CD14-positive monocyte (primary cell): ENCODE measurements around the gene ANKIB1. TPM values are rescaled to one million over a fixed set of nuclear protein-coding genes. Genes with fewer than 3 reads are reported as not detected.
A peak's percentile ranks its signal among the peaks of the same experiment; 100 is the strongest.

Experiments
- DNase-seq, 3 donors: peaks; one replicate each; pipeline ENCODE4 v3.0.0-alpha.2; 2011 to 2022
- H2AFZ ChIP-seq: 2 replicates; pipeline ENCODE4 v1.6.0; 2012; ENCODE audit warnings: mild to moderate bottlenecking, low read depth, low read length, inconsistent platforms; ENCODE audit not compliant: insufficient read depth, poor library complexity, severe bottlenecking
- H3K27ac ChIP-seq, 2 donors: 1 replicate in 1 of 2; 2 replicates in 1 of 2; pipeline ENCODE4 v1.5.1; 2012 to 2013; ENCODE audit warnings: low read length in 2 of 2, control low read depth in 1 of 2, inconsistent platforms in 1 of 2, low read depth in 1 of 2, mild to moderate bottlenecking in 1 of 2
- H3K27me3 ChIP-seq, 2 donors: one replicate each; pipeline versions ENCODE4 v1.6.0 to v1.6.1; 2011 to 2013; ENCODE audit warnings: low read length in 2 of 2; ENCODE audit not compliant: control insufficient read depth in 2 of 2, insufficient read depth in 2 of 2
- H3K36me3 ChIP-seq, 2 donors: replicated peaks in 1 of 2; 1 replicate in 1 of 2; 2 replicates in 1 of 2; pipeline versions ENCODE4 v1.5.1 to v1.6.1; 2012 to 2013; ENCODE audit warnings: low read length in 2 of 2, control low read depth in 1 of 2, inconsistent platforms in 1 of 2, mild to moderate bottlenecking in 1 of 2; ENCODE audit not compliant: insufficient read depth in 2 of 2, control insufficient read depth in 1 of 2
- H3K4me1 ChIP-seq, 2 donors: 1 replicate in 1 of 2; 2 replicates in 1 of 2; pipeline versions ENCODE4 v1.5.1 to v1.6.1; 2012 to 2013; ENCODE audit warnings: low read length in 2 of 2, control low read depth in 1 of 2, inconsistent platforms in 1 of 2, mild to moderate bottlenecking in 1 of 2, moderate library complexity in 1 of 2; ENCODE audit not compliant: insufficient read depth in 2 of 2, control insufficient read depth in 1 of 2
- H3K4me2 ChIP-seq: replicated peaks from 2 replicates; pipeline ENCODE3; 2012; ENCODE audit warnings: low read length, moderate library complexity, mild to moderate bottlenecking; ENCODE audit not compliant: poor library complexity, severe bottlenecking; ENCODE audit errors: extremely low read depth
- H3K4me3 ChIP-seq, 3 experiments: fragments of 200-600 bp in 1 of 3; sonication (generic) in 1 of 3; replicated peaks in 1 of 3; 1 replicate in 2 of 3; 2 replicates in 1 of 3; pipeline ENCODE4 v1.5.1; 2011 to 2013; ENCODE audit warnings: low read length in 3 of 3, mild to moderate bottlenecking in 3 of 3, control low read depth in 2 of 3, low read depth in 2 of 3, inconsistent platforms in 1 of 3, moderate library complexity in 1 of 3
- H3K79me2 ChIP-seq: 2 replicates; pipeline ENCODE4 v1.6.0; 2012; ENCODE audit warnings: mild to moderate bottlenecking, control low read depth, inconsistent platforms, low read length, moderate library complexity; ENCODE audit not compliant: insufficient read depth
- H3K9ac ChIP-seq: 2 replicates; pipeline ENCODE4 v1.6.0; 2017; ENCODE audit warnings: low read length, mild to moderate bottlenecking; ENCODE audit not compliant: insufficient read depth, poor library complexity, severe bottlenecking
- H3K9me3 ChIP-seq, 2 donors: replicated peaks in 1 of 2; 1 replicate in 1 of 2; 2 replicates in 1 of 2; pipeline versions ENCODE4 v1.5.1 to v1.6.1; 2012 to 2013; ENCODE audit warnings: low read length in 2 of 2, control low read depth in 1 of 2; ENCODE audit not compliant: control insufficient read depth in 1 of 2, insufficient read depth in 1 of 2
- H4K20me1 ChIP-seq: 2 replicates; pipeline ENCODE4 v1.6.0; 2012; ENCODE audit warnings: mild to moderate bottlenecking, low read length, control low read depth, moderate library complexity; ENCODE audit not compliant: insufficient read depth
- H3K27ac Mint-ChIP-seq, 7 donors: one replicate each; pipeline ENCODE4 v1.8.0; 2020; ENCODE audit warnings: mild to moderate bottlenecking in 7 of 7, mixed read lengths in 7 of 7, moderate library complexity in 6 of 7, inconsistent platforms in 2 of 7
- H3K27me3 Mint-ChIP-seq, 3 donors: one replicate each; pipeline ENCODE4 v1.8.0; 2021 to 2022; ENCODE audit warnings: low read depth in 3 of 3, mild to moderate bottlenecking in 3 of 3, mixed read lengths in 3 of 3, moderate library complexity in 3 of 3, inconsistent platforms in 1 of 3
- H3K36me3 Mint-ChIP-seq, 2 donors: one replicate each; pipeline ENCODE4 v1.8.0; 2020; ENCODE audit warnings: mixed read lengths in 2 of 2, inconsistent platforms in 1 of 2, mild to moderate bottlenecking in 1 of 2
- H3K4me1 Mint-ChIP-seq: one replicate; pipeline ENCODE4 v1.8.0; 2020; ENCODE audit warnings: mild to moderate bottlenecking, mixed read lengths
- H3K4me3 Mint-ChIP-seq, 2 donors: one replicate each; pipeline ENCODE4 v1.8.0; 2020; ENCODE audit warnings: mild to moderate bottlenecking in 2 of 2, mixed read lengths in 2 of 2, moderate library complexity in 1 of 2
- H3K9me3 Mint-ChIP-seq, 7 donors: one replicate each; pipeline ENCODE4 v1.8.0; 2020 to 2022; ENCODE audit warnings: mixed read lengths in 7 of 7, mild to moderate bottlenecking in 6 of 7, moderate library complexity in 6 of 7, inconsistent platforms in 2 of 7
- CTCF ChIP-seq: fragments of 200-600 bp; IDR thresholded peaks from one replicate; pipeline ENCODE4 v1.8.0; 2022; ENCODE audit warnings: antibody characterized with exemption, mild to moderate bottlenecking
- WGBS: methylation state at CpG from one replicate; pipeline ENCODE4 v1.1.5; 2013; ENCODE audit warnings: missing lambda C conversion rate; ENCODE audit not compliant: insufficient coverage; 5-methylcytosine and 5-hydroxymethylcytosine counted together
- intact Hi-C, 2 donors: fragments of 100-400 bp; cut with micrococcal nuclease; formaldehyde crosslinking; loops; one replicate each; pipeline versions ENCODE4 v1.15.0 to v1.15.1; 2023
- polyA plus RNA-seq, 3 donors: library from polyadenylated mRNA; depleted of rRNA in 1 of 3; unstranded in 2 of 3; stranded (reverse) in 1 of 3; fragments of 300-500 nt in 2 of 3; fragments of >200 nt in 1 of 3; fragmentation: Illumina TruSeq in 2 of 3; gene quantifications; 1 replicate in 2 of 3; 2 replicates in 1 of 3; pipeline ENCODE4 v1.2.3, GENCODE V29; 2012 to 2021

ANKIB1 gene
- polyA plus RNA-seq, 3 donors: 4.8 to 16.8 (median 5.7) TPM

GRCh38 chr7:92403760-92404074 lies 157.9 kb downstream of the ANKIB1 start:
- peaks cover 6 to 10% of the 10 kb centered on the region in 2 donors for H3K36me3 Mint-ChIP-seq
- H3K27me3 Mint-ChIP-seq: peaks cover 0 to 7% (median 5%) of the 10 kb centered on the region in 3 donors
- H3K4me1 Mint-ChIP-seq: peaks cover 8% of the 10 kb centered on the region
- H3K4me3 Mint-ChIP-seq: no peak overlapping the region
- TF ChIP-seq CTCF: no peak
- Histone ChIP-seq H3K9ac (no peak overlapping the region), H3K27ac (no peak overlapping the region), H3K9me3 (no peaks in the 10 kb centered on the region), H2AFZ (no peak overlapping the region), H3K79me2 (no peaks in the 10 kb centered on the region), H4K20me1 (no peaks in the 10 kb centered on the region), H3K36me3 (peaks cover 11 to 17% of the 10 kb centered on the region in 2 donors), H3K27me3 (no peaks in the 10 kb centered on the region), H3K4me1 (peaks cover 0 to 4% of the 10 kb centered on the region in 2 donors), H3K4me2 (no peak overlapping the region), H3K4me3 (no peak overlapping the region)
- H3K27ac Mint-ChIP-seq: no peak overlapping the region
- peaks cover 0 to 2% (median 0%) of the 10 kb centered on the region in 7 donors for H3K9me3 Mint-ChIP-seq
- 80% methylated on average over 6 of the region's 6 CpGs for whole genome bisulfite sequencing
- no peak for DNase-seq
- intact Hi-C loops: no loop called here

- intact Hi-C loops: no loop called here
- Mint-ChIP-seq H3K9me3 (peaks cover 0 to 2% (median 0%) of the 10 kb centered on the region in 7 donors), H3K36me3 (peaks cover 3 to 7% of the 10 kb centered on the region in 2 donors), H3K4me3 (no peak overlapping the region), H3K27me3 (peaks cover 0 to 10% (median 7%) of the 10 kb centered on the region in 3 donors), H3K27ac (peak overlapping the region in 1 of 7 donors; percentile 3), H3K4me1 (peaks cover 8% of the 10 kb centered on the region)
- Histone ChIP-seq H3K79me2 (no peaks in the 10 kb centered on the region), H3K4me3 (no peak overlapping the region), H3K9me3 (no peaks in the 10 kb centered on the region), H3K9ac (no peak overlapping the region), H4K20me1 (no peaks in the 10 kb centered on the region), H3K4me1 (peaks cover 0 to 4% of the 10 kb centered on the region in 2 donors), H3K36me3 (peaks cover 7 to 12% of the 10 kb centered on the region in 2 donors), H3K27ac (no peak overlapping the region), H2AFZ (no peak overlapping the region), H3K4me2 (no peak overlapping the region), H3K27me3 (no peaks in the 10 kb centered on the region)
- no peak for TF ChIP-seq CTCF
- DNase-seq: no peak
- 0% methylated on average over 5 of the region's 6 CpGs for WGBS
These were observed 158.4 kb downstream of the ANKIB1 start for GRCh38 chr7:92404170-92404614.
